GM13977 (cell line): ENCODE data around the gene MCM3AP.
A peak's percentile ranks its signal among the peaks of the same experiment; 100 is the strongest.

Experiments
- DNase-seq: peaks from one replicate; pipeline ENCODE4 v3.0.0; 2012; ENCODE audit warnings: low spot score
- CTCF ChIP-seq: IDR thresholded peaks from 2 replicates; pipeline ENCODE4 v1.5.1; 2012; ENCODE audit warnings: mild to moderate bottlenecking, control low read depth; ENCODE audit not compliant: insufficient read depth; ENCODE audit errors: extremely low read depth, missing control alignments
- in situ Hi-C: fragments of 300-500 bp; cut with MboI; formaldehyde crosslinking; loops from one replicate; pipeline ENCODE4 v1.12.0; 2022; ENCODE audit warnings: low sequenced_read_pairs, low pct_unique_long_range_greater_than_20kb, mixed read lengths, inconsistent platforms; ENCODE audit not compliant: unreplicated experiment

MCM3AP gene

GRCh38 chr21:46320331-46320801, 35.0 kb upstream of the MCM3AP start:
- in situ Hi-C loops: no loop called here
- DNase-seq: peak; percentile 15
- no peak for TF ChIP-seq CTCF

- DNase-seq: no peak
- TF ChIP-seq CTCF: no peak
- in situ Hi-C loops: no loop called here
Observed at GRCh38 chr21:46319186-46319585, 33.8 kb upstream of the MCM3AP start.

- in situ Hi-C loops: no loop called here
- DNase-seq: no peak
- TF ChIP-seq CTCF: no peak
Observed at GRCh38 chr21:46318464-46318845, 33.0 kb upstream of the MCM3AP start.

GRCh38 chr21:46317710-46318463, 32.5 kb upstream of the MCM3AP start:
- TF ChIP-seq CTCF: no peak
- in situ Hi-C loops: no loop called here

GRCh38 chr21:46316708-46317324, 31.4 kb upstream of the MCM3AP start:
- in situ Hi-C loops: no loop called here
- no peak for DNase-seq
- no peak for TF ChIP-seq CTCF

More at GRCh38 chr21:46317710-46318463, 32.5 kb upstream of the MCM3AP start:
- no peak for DNase-seq

GRCh38 chr21:46314441-46315020, 29.1 kb upstream of the MCM3AP start:
- TF ChIP-seq CTCF: no peak
- in situ Hi-C loops: no loop called here
- no peak for DNase-seq
